ENCODE results near the gene OR5T3.
"Not testable (repeated sequence)": the region's sequence is repeated elsewhere in the genome, so short reads cannot be mapped to it uniquely, and the experiment has no call there.

OR5T3 gene

DNA sequence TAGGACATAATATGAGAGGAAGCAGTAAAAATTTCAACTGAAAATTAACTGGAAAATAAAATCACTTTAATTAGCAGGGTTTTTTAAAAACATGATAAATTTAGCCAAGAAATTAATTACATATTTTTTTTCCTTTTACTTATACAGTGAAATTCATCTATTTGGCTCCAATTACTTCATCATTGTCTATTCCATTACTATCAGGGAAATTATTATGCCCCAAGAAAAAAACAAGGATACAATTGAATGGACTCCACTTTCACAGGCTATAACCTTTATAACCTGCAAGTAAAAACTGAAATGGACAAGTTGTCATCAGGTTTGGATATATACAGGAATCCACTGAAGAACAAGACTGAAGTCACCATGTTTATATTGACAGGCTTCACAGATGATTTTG is at the start of gene OR5T3:
TSS of gene OR5T3 (plus strand) at position 301 of the 400 bp plus-strand sequence. CDS start at position 301, 0 bp downstream.
- DNase-seq, result no peak

DNA sequence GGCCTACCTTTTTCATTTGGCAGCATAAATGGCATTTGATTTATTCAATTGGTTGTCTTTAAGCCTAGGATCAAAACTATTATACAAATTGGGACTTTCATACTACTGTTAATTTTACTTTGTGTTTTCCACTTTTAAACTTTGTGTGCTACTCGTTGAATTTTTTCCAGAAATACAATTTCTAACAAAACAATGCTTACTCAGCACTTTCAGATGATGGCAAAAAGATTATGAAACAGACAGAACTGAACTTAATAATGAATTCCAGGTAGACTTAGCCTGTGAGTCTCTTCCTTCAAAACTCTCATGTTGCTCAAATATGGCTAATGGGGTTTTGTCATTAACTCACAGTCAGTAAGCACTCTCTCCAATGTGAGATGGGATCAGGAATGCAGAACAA is 44.3 kb upstream of the OR5T3 start:
- no peak for DNase-seq

DNA sequence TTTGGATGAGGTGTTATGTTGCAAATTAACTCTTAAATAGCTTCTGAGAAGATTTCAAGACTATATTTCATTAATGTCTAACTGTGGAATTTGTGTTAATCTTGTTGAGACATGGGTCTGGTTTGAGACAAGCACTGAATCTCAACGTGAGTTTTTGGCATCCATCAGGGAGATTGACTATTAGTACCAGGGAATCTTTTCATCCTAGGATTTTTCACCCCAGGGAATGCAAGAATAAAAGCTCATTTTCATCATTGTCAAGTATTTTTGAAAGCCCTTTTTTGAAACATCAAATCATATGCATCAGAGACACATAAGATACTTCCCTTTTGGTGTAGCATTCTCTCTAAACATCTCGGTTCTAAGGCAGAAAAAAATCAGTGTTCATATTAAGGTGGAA is 37.5 kb upstream of the OR5T3 start:
- no peak for DNase-seq

DNA sequence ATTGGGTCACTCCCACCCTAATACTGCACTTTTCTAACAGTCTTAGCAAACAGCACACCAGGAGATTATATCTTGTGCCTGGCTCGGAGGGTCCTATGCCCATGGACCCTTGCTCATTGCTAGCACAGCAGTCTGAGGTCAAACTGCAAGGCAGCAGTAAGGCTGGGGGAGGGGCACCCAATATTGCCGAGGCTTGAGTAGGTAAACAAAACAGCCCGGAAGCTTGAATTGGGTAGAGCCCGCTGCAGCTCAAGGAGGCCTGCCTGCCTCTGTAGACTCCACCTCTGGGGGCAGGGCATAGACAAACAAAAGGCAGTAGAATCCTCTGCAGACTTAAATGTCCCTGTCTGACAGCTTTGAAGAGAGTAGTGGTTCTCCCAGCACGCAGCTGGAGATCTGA is 32.3 kb upstream of the OR5T3 start:
- not testable (repeated sequence) for DNase-seq

DNA sequence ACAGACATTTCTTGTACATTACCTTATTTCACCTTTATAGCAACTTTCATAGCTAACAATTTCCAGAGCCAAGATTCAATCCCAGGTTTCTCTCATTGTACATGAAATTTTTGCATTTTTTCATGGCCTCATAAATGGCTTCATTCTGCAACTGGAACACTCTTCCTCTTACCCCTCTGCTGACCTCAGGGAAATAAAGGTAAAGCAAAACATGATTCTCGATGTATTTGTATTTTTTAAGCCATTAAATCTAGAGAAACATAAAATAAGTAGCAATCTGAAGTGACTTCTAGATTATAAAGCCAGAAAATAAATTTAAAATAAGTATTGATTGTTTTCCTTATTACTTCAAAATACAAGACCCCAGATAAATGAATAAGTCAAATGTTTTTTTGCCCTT is 17.9 kb upstream of the OR5T3 start, which contains the start of gene OR5T2:
TSS of gene OR5T2 (minus strand) at position 101 of the 400 bp plus-strand sequence. CDS start 1,193 bp downstream, outside the sequence.
- no peak for DNase-seq

DNA sequence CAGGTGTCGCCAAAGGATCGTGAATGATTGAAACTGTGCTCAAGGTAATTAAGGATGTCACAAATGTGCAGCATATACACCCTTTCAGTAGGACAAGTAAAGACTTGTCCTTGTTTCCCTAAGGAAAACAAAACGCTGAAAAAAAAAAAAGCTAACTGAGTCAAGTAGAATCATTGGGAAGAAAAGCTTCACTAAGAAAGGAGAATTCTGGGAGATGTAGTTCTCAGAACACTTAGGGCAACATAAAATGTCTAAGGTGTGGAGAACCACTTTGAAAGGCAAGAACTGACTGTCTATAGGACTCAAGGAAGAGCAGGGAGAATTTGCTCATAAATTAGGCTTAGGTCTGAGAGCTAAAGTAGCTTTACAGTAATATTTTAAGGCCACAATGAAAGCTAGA is 19.0 kb downstream of the OR5T3 start:
- DNase-seq, result no peak

DNA sequence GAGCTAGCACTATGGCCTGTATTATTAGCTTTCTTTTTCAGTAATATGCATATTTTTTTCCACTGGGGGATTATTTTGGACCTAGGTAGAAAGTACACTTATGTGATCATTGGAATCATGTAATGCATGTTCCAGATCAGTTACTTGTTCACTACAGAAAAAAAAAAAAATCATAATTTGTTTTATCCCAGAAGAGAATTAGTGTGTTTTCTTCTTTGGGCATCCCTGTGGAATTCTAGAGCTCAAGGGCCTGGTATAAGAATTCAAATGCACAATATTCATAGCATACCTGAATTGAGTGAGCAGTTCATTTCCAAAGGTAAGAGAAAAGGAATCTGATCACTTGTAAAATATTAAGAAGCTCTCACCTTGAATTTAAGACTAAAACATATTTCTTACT is 21.8 kb downstream of the OR5T3 start, which contains the start of gene OR5T1:
TSS of gene OR5T1 (plus strand) at position 301 of the 400 bp plus-strand sequence. CDS start 1,485 bp downstream, outside the sequence.
- no peak for DNase-seq

DNA sequence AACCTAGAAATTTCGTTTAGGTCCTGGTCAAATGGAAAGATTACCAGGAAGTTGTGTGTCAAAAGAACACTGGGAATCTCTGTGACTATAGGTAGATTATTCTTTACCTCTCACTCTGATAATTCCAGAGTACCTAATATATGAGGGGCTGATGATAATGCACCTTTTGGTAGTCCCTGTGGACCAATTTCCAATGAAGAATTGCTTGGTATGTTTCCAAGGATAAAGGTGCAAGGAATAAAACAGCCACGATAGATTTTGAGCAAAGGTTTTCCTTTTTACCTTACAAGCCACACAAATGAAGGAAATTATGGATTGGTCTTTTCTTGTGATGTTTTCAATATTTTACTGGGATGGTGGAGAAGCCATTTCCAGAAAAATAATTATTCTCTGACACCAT is 40.1 kb downstream of the OR5T3 start, which contains the start of gene OR8H1:
TSS of gene OR8H1 (minus strand) at position 101 of the 400 bp plus-strand sequence. CDS start 1,192 bp downstream, outside the sequence.
- no peak for DNase-seq

DNA sequence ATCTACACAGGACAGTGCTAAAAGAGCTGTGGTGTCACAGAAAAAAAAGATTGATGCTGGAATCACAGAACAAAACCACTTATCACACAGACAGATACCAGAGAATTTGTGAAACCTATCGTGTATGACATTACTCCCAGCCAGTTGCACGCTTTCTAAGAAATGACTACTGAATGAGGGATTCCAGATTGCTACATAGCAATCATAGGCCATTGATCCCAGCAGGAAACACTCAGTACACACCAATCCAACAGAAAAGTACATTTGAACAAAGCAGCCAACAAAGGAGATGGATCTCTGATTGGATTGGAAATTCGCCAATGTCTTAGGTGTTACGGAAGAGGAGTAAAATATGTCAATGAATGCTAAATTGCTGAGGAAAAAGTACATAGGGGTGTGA is 44.8 kb downstream of the OR5T3 start:
- DNase-seq, result no peak

Measured in NCI-H345 (cell line).